H9 (cell line): ENCODE results near the gene ZMIZ1. TPM values are rescaled to one million over a fixed set of nuclear protein-coding genes. Genes with fewer than 3 reads are reported as not detected.
A peak's percentile ranks its signal among the peaks of the same experiment; 100 is the strongest.

Experiments
- DNase-seq: peaks from one replicate; pipeline ENCODE4 v3.0.0-alpha.2; 2017
- H2AFZ ChIP-seq: one replicate; pipeline ENCODE4 v1.6.1; 2013; ENCODE audit warnings: mild to moderate bottlenecking, low read length, control low read depth, moderate library complexity
- H2AK5ac ChIP-seq: 2 replicates; pipeline ENCODE4 v1.6.1; 2013; ENCODE audit warnings: low read length, control low read depth, mixed read lengths; ENCODE audit not compliant: insufficient read length
- H2BK120ac ChIP-seq: one replicate; pipeline ENCODE4 v1.6.1; 2013; ENCODE audit warnings: low read depth, mild to moderate bottlenecking, low read length, control low read depth, inconsistent platforms; ENCODE audit not compliant: poor library complexity, severe bottlenecking
- H2BK12ac ChIP-seq: 2 replicates; pipeline ENCODE4 v1.6.1; 2013; ENCODE audit warnings: low read length, control low read depth, mixed read lengths, low read depth; ENCODE audit not compliant: insufficient read length
- H2BK15ac ChIP-seq: 2 replicates; pipeline ENCODE4 v1.6.1; 2013; ENCODE audit warnings: low read depth, low read length, control low read depth
- H2BK20ac ChIP-seq: one replicate; pipeline ENCODE4 v1.6.1; 2013; ENCODE audit warnings: low read depth, mild to moderate bottlenecking, low read length, control low read depth, inconsistent platforms; ENCODE audit not compliant: poor library complexity, severe bottlenecking
- H2BK5ac ChIP-seq: 2 replicates; pipeline ENCODE4 v1.6.1; 2013; ENCODE audit warnings: low read length, control low read depth, mixed read lengths; ENCODE audit not compliant: insufficient read length
- H3K14ac ChIP-seq: 2 replicates; pipeline ENCODE4 v1.6.1; 2013; ENCODE audit warnings: low read length, control low read depth; ENCODE audit not compliant: insufficient read depth
- H3K18ac ChIP-seq: 2 replicates; pipeline ENCODE4 v1.6.1; 2013; ENCODE audit warnings: low read depth, mild to moderate bottlenecking, mixed read lengths, low read length, control low read depth; ENCODE audit not compliant: insufficient read length
- H3K23ac ChIP-seq: 2 replicates; pipeline ENCODE4 v1.6.1; 2013; ENCODE audit warnings: low read length, control low read depth, mixed read lengths, low read depth; ENCODE audit not compliant: insufficient read length
- H3K23me2 ChIP-seq: 2 replicates; pipeline ENCODE4 v1.6.1; 2013; ENCODE audit warnings: low read depth, mild to moderate bottlenecking, mixed read lengths, low read length, control low read depth; ENCODE audit not compliant: insufficient read length, poor library complexity, severe bottlenecking
- H3K27ac ChIP-seq: 2 replicates; pipeline ENCODE4 v1.5.1; 2013; ENCODE audit warnings: low read length, control low read depth, mixed read lengths, low read depth; ENCODE audit not compliant: insufficient read length
- H3K27me3 ChIP-seq: 2 replicates; pipeline ENCODE4 v1.6.1; 2013; ENCODE audit warnings: low read length, control low read depth, inconsistent platforms; ENCODE audit not compliant: insufficient read depth
- H3K4ac ChIP-seq: 2 replicates; pipeline ENCODE4 v1.6.1; 2013; ENCODE audit warnings: low read depth, mild to moderate bottlenecking, control low read depth, inconsistent platforms, low read length, moderate library complexity
- H3K4me1 ChIP-seq: 2 replicates; pipeline ENCODE4 v1.6.1; 2013; ENCODE audit warnings: low read length, control low read depth, inconsistent platforms; ENCODE audit not compliant: insufficient read depth
- H3K4me2 ChIP-seq: 2 replicates; pipeline ENCODE4 v1.6.1; 2013; ENCODE audit warnings: low read length, control low read depth, mixed read lengths; ENCODE audit not compliant: insufficient read length, insufficient read depth
- H3K56ac ChIP-seq: 2 replicates; pipeline ENCODE4 v1.6.1; 2013; ENCODE audit warnings: low read depth, mild to moderate bottlenecking, mixed read lengths, low read length, control low read depth; ENCODE audit not compliant: insufficient read length
- H3K79me1 ChIP-seq: 2 replicates; pipeline ENCODE4 v1.6.1; 2013; ENCODE audit warnings: low read depth, mild to moderate bottlenecking, moderate library complexity, low read length, control low read depth, inconsistent platforms; ENCODE audit not compliant: insufficient read depth, poor library complexity, severe bottlenecking
- H3K79me2 ChIP-seq: 2 replicates; pipeline ENCODE4 v1.6.1; 2013; ENCODE audit warnings: low read length, control low read depth, inconsistent platforms; ENCODE audit not compliant: insufficient read depth
- H3K9ac ChIP-seq: 2 replicates; pipeline ENCODE4 v1.6.1; 2013; ENCODE audit warnings: low read length, control low read depth, mixed read lengths; ENCODE audit not compliant: insufficient read length; ENCODE audit errors: extremely low read depth
- H3K9me3 ChIP-seq: one replicate; pipeline ENCODE4 v1.6.1; 2013; ENCODE audit warnings: low read depth, low read length, inconsistent platforms; ENCODE audit not compliant: control insufficient read depth
- H3T11ph ChIP-seq: one replicate; pipeline ENCODE4 v1.6.1; 2013; ENCODE audit warnings: mild to moderate bottlenecking, low read length, control low read depth, inconsistent platforms
- H4K20me1 ChIP-seq: one replicate; pipeline ENCODE4 v1.6.1; 2013; ENCODE audit not compliant: control insufficient read depth, insufficient read length, insufficient read depth
- H4K5ac ChIP-seq: 2 replicates; pipeline ENCODE4 v1.6.1; 2013; ENCODE audit warnings: low read depth, mild to moderate bottlenecking, mixed read lengths, low read length, control low read depth; ENCODE audit not compliant: insufficient read length
- H4K8ac ChIP-seq: replicated peaks from 2 replicates; pipeline ENCODE4 v1.6.1; 2013; ENCODE audit warnings: low read length, control low read depth, mixed read lengths, low read depth; ENCODE audit not compliant: insufficient read length
- H4K91ac ChIP-seq: 2 replicates; pipeline ENCODE4 v1.6.1; 2013; ENCODE audit warnings: low read depth, mild to moderate bottlenecking, moderate library complexity, mixed read lengths, low read length, control low read depth; ENCODE audit not compliant: insufficient read length
- H3K27ac Mint-ChIP-seq, 3 experiments: 2 replicates in 2 of 3; 3 replicates in 1 of 3; pipeline ENCODE4 v1.8.0; 2020 to 2021; ENCODE audit warnings: mixed read lengths in 3 of 3, mild to moderate bottlenecking in 1 of 3, moderate library complexity in 1 of 3
- H3K27me3 Mint-ChIP-seq: 2 replicates; pipeline ENCODE4 v1.8.0; 2021; ENCODE audit warnings: low read depth, mild to moderate bottlenecking, moderate library complexity, mixed read lengths
- H3K36me3 Mint-ChIP-seq, 3 experiments: 2 replicates in 2 of 3; 3 replicates in 1 of 3; pipeline ENCODE4 v1.8.0; 2020 to 2021; ENCODE audit warnings: low read depth in 3 of 3, mixed read lengths in 3 of 3; ENCODE audit not compliant: insufficient read depth in 1 of 3
- H3K4me1 Mint-ChIP-seq, 2 experiments: 2 replicates each; pipeline ENCODE4 v1.8.0; 2020; ENCODE audit warnings: mixed read lengths in 2 of 2
- H3K4me3 Mint-ChIP-seq, 2 experiments: 2 replicates in 1 of 2; 3 replicates in 1 of 2; pipeline ENCODE4 v1.8.0; 2020 to 2021; ENCODE audit warnings: mild to moderate bottlenecking in 2 of 2, mixed read lengths in 2 of 2, moderate library complexity in 1 of 2
- H3K9me3 Mint-ChIP-seq, 2 experiments: 2 replicates in 1 of 2; 3 replicates in 1 of 2; pipeline ENCODE4 v1.8.0; 2020; ENCODE audit warnings: mild to moderate bottlenecking in 2 of 2, mixed read lengths in 2 of 2, moderate library complexity in 1 of 2
- WGBS: extraction: QIAGEN DNeasy Blood & Tissue Kit; methylation state at CpG from one replicate; pipeline ENCODE4 v1.1.7; 2013; ENCODE audit warnings: missing lambda C conversion rate, low lambda C conversion rate, mixed read lengths; ENCODE audit not compliant: insufficient read length; ENCODE audit errors: extremely low coverage; 5-methylcytosine and 5-hydroxymethylcytosine counted together
- total RNA-seq: library from RNA; stranded (reverse); gene quantifications from 2 replicates; pipeline ENCODE4 v1.2.1, GENCODE V29; 2021
- TF ChIP-seq, protein P1 (sequence below): fragments of 200-600 bp; sonication (generic); conservative IDR thresholded peaks from 3 replicates; pipeline ENCODE4 v1.8.0; 2021; ENCODE audit warnings: antibody characterized with exemption, mild to moderate bottlenecking

The ZMIZ1 gene
- total RNA-seq, 1 experiment from 2014 or later = 36.9 TPM

DNA sequence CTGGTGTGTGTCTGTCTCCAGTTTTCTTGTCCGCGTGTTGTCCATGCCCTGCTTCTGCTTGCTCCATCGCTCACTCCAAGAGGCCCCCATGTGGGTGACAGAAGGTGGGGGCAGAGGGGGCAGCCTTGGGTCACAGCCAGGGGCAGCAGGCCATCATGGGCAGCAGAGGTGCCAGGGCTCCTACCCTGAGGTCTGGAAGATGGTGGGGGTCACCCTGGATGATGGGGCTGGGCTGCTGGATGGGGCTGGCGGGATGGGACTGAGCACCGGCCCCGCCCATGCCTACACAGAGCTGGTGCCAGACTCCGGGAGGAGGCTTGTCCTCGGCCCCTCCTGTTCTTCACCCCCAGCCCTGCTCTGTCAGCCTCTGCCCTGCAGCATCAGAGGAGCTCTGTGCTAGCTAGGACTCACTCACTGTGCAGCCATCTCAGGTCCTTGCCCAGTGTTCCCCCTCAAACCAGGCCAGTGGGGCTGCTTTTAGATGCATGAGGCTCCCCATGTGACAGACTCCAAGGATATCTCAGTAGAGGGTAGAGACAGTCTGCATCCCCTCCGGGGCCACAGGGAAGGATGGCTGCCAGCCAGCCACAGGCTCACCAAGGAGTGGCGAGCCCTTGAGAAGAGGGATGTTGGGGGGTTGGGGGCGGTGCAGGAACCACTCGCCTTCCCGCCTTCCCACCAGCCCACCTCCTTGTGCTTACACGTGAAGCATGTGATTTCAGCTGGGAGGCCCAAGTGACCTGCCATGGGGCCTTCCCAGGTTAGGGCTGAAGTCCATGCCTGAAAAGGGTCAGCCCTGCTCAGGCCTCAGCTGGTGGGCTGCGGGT is 243.0 kb downstream of the ZMIZ1 start:
- Histone ChIP-seq H2BK12ac (no peak overlapping the region), H3K4me1 (peaks cover 2% of the 10 kb centered on the region; the same call in 1 of the 2 replicates), H3K56ac (no peak overlapping the region), H3K23me2 (no peaks in the 10 kb centered on the region), H4K20me1 (no peaks in the 10 kb centered on the region), H4K91ac (no peak overlapping the region), H3K79me1 (no peaks in the 10 kb centered on the region), H3K27ac (no peak overlapping the region), H2BK5ac (no peak overlapping the region), H3K9ac (no peak overlapping the region), H3K4ac (no peak overlapping the region), H2AFZ (no peak overlapping the region), H2AK5ac (no peak overlapping the region), H4K5ac (no peak overlapping the region), H3K79me2 (no peaks in the 10 kb centered on the region), H3K4me2 (no peak overlapping the region), H3K23ac (no peak overlapping the region), H3K18ac (no peak overlapping the region), H2BK20ac (no peak overlapping the region), H3K9me3 (no peaks in the 10 kb centered on the region), H2BK15ac (no peak overlapping the region), H2BK120ac (no peak overlapping the region), H3T11ph (no peak overlapping the region), H3K14ac (no peak overlapping the region; the same call in 1 of the 2 replicates), H4K8ac (no peak overlapping the region), H3K27me3 (no peaks in the 10 kb centered on the region)
- peaks cover 4 to 7% of the 10 kb centered on the region in 2 experiments for H3K4me1 Mint-ChIP-seq
- H3K4me3 Mint-ChIP-seq = no peak overlapping the region
- H3K9me3 Mint-ChIP-seq = no peaks in the 10 kb centered on the region
- H3K27ac Mint-ChIP-seq = peak overlapping the region in 1 of 3 experiments; percentile 44; a peak in 2 of 7 replicates
- H3K27me3 Mint-ChIP-seq = no peaks in the 10 kb centered on the region; the same call in 1 of the 2 replicates
- H3K36me3 Mint-ChIP-seq = peaks cover 14 to 52% (median 39%) of the 10 kb centered on the region in 3 experiments; a peak in 6 of 7 replicates
- DNase-seq = no peak
- TF ChIP-seq, protein P1, sequence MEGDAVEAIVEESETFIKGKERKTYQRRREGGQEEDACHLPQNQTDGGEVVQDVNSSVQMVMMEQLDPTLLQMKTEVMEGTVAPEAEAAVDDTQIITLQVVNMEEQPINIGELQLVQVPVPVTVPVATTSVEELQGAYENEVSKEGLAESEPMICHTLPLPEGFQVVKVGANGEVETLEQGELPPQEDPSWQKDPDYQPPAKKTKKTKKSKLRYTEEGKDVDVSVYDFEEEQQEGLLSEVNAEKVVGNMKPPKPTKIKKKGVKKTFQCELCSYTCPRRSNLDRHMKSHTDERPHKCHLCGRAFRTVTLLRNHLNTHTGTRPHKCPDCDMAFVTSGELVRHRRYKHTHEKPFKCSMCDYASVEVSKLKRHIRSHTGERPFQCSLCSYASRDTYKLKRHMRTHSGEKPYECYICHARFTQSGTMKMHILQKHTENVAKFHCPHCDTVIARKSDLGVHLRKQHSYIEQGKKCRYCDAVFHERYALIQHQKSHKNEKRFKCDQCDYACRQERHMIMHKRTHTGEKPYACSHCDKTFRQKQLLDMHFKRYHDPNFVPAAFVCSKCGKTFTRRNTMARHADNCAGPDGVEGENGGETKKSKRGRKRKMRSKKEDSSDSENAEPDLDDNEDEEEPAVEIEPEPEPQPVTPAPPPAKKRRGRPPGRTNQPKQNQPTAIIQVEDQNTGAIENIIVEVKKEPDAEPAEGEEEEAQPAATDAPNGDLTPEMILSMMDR = no peak
- no CpG with 5 or more reads among the region's 15 CpGs for WGBS
